ENCODE data around the gene NUP85.

DNA sequence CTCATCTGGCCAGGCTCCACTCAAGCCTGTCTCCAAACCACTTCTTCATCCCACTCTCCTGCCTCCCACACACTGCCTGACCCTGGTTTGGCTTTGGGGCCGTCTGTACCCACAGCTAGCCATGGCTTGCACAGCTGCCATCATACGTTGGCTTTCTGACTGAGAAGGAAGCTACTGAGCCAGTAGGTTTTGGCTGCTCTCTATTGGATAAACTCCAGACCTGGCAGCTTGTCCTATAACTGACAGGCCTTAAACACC is 61.6 kb downstream of the NUP85 start:
- TF ChIP-seq JUN (IDR thresholded peaks at IDR 0.05) (no peak), CTCF (IDR thresholded peaks at IDR 0.05) (no peak), POLR2A (IDR thresholded peaks at IDR 0.05; ENCODE audit: low read length) (no peak), PHF8 (IDR thresholded peaks at IDR 0.05; ENCODE audit: borderline replicate concordance, low read depth) (no peak), TFCP2L1 (CRISPR knock-in tag; IDR thresholded peaks at IDR 0.05) (no peak), HDAC2 (IDR thresholded peaks at IDR 0.05) (no peak), KDM1A (IDR thresholded peaks at IDR 0.05; ENCODE audit: low read depth) (no peak), POLR2AphosphoS2 (conservative IDR thresholded peaks at IDR 0.05; ENCODE audit: low read length) (no peak), USF2 (IDR thresholded peaks at IDR 0.05) (no peak), ZNF302 (CRISPR knock-in tag; IDR thresholded peaks at IDR 0.05) (no peak), MAZ (IDR thresholded peaks at IDR 0.05; ENCODE audit: borderline replicate concordance, low read depth, low read length) (no peak), EHF (CRISPR knock-in tag; IDR thresholded peaks at IDR 0.05) (no peak), CBX2 (IDR thresholded peaks at IDR 0.05; ENCODE audit: borderline replicate concordance, low read depth) (no peak), RAD21 (conservative IDR thresholded peaks at IDR 0.05 in 1 of 2, IDR thresholded peaks at IDR 0.05 in 1 of 2) (no peak)

Data from A549 (cell line).